CD4-positive, alpha-beta T cell treated with Interferon gamma for 1 hour (primary cell): ENCODE results near the gene TMOD3.

Source experiments
- DNase-seq: peaks from one replicate; pipeline ENCODE4 v3.0.0-alpha.2; 2020

The TMOD3 gene

GRCh38 chr15:51912528-51912927 lies 83.1 kb downstream of the TMOD3 start:
- DNase-seq: no peak

DNA sequence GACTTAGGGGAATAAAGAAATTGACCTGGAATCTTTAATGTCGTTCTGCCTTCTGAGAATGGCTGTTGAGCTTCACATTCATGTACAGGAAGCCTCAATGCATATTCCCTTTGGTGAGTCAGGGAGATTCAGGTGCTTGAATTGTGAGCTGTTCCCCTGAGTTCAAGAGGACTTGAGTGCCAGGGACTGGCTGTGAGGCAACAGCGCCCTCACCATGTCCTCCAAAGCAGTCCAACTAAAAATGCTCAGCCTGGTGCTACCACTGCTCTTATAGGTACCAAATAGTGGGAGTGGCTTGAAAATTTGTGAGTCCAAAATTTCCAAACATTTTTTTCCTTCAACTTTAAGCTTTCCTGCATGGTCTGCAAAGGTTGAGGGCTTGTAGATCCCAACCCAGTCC lies 88.0 kb downstream of the TMOD3 start:
- no peak for DNase-seq

DNA sequence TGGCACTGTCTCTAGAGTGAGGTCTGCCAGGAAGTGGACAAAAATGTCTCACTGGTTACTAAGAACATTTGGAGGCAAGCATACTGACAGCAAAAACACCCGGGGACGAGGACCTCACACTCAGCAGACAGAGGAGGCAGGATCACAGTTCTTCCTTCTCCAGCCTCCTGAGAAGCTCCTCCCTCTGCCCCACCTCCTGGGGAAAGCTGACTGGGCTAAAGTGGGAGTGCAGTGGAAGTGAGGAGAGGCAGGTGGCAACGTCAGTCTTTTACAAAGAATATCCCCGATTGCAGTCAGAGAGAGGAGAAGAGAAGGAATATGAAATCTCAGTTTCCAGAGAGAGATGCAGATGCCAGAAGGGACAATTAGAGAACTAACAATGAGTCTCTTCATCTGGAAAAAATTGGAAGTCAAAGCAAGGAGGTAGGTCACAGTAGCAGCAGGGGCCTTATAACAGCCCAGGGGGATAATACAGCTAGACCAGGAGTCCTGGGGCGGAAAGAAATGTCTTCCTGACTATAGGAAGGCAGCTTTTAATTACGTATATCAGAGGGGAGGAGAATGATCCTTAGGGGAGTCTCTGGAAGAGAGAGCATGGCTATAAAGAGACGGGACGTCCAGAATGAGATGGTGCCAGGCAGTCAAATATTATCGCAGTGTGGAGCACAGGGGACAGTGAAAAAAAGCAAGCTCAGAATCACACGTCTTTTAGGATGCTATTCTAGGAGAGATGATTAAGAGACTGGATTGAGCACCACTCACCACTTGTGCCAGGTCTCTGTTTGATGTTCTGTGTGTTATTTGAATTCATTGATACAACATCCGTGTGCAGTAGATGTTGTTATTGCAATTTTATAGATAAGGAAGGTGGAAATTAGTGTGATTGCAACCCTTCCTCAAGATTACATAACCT lies 95.0 kb downstream of the TMOD3 start:
- no peak for DNase-seq

- DNase-seq: no peak
Observed at GRCh38 chr15:51926809-51927208, 97.4 kb downstream of the TMOD3 start.

DNA sequence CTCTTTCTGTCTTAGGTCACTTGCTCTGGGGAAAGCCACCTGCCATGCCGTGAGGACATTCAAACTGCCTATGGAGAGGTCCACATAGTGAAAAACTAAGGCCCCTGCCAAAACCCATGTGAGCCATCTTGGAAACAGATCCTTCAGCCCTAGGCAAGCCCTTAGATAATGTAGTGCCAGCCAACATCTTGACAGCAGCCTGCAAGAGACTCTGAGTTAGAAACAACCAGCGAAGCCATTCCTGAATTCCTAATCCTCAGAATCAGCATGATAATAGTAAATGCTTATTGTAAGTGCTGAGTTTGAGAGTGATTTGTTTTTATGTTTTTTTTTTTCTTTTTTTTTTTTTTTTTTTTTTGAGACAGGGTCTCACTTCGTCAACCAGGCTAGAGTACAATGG lies 101.6 kb downstream of the TMOD3 start:
- no peak for DNase-seq

GRCh38 chr15:51931638-51932037 lies 102.2 kb downstream of the TMOD3 start:
- no peak for DNase-seq

- DNase-seq: no peak
Observed at GRCh38 chr15:51932161-51932560, 102.7 kb downstream of the TMOD3 start.

- no peak for DNase-seq
Observed at GRCh38 chr15:51935466-51936104, 106.1 kb downstream of the TMOD3 start.

DNA sequence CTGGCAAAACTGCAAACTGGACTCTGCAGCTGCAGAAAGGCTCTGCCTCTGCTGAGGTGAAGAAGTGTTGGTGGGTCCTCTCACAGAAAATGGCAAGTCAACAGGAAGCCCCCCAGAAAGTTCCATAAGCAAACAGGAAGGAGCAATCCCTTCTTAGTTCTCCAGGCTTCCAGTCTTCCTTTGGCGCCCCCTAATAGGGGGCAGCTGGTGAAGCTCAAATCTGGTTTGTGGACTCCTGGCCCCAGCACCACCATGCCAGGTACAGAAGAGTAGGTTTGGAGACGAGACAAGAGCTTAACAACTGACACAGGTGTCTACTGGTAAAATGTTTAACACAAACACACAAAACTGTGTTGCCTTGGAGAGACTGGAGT lies 106.6 kb downstream of the TMOD3 start:
- DNase-seq: no peak

- DNase-seq: no peak
Observed at GRCh38 chr15:51938286-51938685, 108.8 kb downstream of the TMOD3 start.

GRCh38 chr15:51939216-51939615 lies 109.8 kb downstream of the TMOD3 start:
- DNase-seq: no peak

DNA sequence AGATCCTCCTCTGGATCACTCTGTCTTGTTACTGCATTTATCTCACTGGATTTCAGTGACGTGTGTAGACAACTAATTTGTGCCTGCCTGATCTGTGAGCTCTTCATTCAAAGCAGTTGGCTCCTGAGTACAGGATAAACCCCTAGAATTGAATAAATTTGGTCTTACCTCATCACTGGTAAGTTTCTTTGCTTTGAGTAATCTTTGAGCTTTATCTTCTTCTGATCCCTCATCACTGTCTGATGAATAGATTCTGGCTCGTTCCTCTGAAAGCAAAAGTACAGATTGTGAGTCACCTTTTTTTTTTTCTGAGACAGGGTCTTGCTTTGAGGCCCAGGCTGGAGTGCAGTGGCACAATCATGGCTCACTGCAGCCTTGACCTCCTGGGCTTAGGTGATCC lies 117.7 kb downstream of the TMOD3 start:
- DNase-seq: no peak

GRCh38 chr15:51952805-51953204 lies 123.4 kb downstream of the TMOD3 start:
- no peak for DNase-seq

GRCh38 chr15:51955504-51955903 lies 126.1 kb downstream of the TMOD3 start:
- DNase-seq: no peak
